Activated CD8-positive, alpha-beta memory T cell treated with anti-CD3 and anti-CD28 coated beads, Interleukin-2, amount 50 U/mL, for 1 hour (primary cell): ENCODE results near the gene MAMDC4.
"Not testable (repeated sequence)": the region's sequence is repeated elsewhere in the genome, so short reads cannot be mapped to it uniquely, and the experiment has no call there.

ENCODE experiments used
- DNase-seq: peaks from one replicate; pipeline ENCODE4 v3.0.0-alpha.2; 2020; ENCODE audit errors: extremely low read depth

The MAMDC4 gene

DNA sequence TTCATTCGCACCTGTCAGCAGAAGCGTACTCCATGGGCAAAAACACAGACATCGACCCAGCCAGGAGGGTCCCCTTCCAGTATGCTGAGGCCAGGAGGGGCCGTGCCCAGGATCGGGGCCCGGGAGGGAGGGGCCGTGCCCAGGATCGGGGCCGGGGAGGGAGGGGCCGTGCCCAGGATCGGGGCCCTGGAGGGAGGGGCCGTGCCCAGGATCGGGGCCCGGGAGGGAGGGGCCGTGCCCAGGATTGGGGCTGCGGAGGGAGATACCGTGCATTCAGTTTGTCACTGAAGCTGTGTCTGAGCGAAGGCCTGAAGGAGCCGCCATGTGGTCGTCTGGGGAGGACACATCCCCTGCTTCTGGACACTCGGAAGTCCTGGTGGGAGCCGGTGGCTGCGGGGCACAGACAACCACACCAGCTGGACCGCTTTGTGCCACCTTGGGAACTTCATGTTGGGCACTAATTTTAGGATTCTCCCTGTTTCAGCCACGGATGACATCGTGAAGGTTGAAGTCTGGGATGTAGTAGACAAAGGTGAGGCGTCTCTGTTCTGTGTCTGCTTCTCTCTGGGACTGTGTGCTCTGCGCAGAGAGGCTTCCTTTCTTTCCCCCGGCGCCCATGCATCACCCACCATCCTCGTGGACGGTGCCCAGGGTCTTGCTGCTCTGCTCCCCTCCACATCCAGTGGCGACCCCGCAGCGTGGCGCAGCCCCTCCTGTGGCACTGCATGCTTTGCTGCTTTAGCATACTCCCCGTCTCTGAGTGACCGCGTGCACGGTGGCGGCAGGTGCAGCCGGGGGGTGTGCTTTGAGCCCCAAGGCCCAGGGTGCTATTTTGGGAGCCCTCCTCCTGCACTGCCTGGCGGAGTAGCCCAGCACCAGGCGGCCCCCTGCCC is 26.6 kb upstream of the MAMDC4 start:
- no peak for DNase-seq

GRCh38 chr9:136826188-136826541 is 26.0 kb upstream of the MAMDC4 start:
- DNase-seq: no peak

GRCh38 chr9:136826703-136827582 is 25.2 kb upstream of the MAMDC4 start:
- DNase-seq: no peak

DNA sequence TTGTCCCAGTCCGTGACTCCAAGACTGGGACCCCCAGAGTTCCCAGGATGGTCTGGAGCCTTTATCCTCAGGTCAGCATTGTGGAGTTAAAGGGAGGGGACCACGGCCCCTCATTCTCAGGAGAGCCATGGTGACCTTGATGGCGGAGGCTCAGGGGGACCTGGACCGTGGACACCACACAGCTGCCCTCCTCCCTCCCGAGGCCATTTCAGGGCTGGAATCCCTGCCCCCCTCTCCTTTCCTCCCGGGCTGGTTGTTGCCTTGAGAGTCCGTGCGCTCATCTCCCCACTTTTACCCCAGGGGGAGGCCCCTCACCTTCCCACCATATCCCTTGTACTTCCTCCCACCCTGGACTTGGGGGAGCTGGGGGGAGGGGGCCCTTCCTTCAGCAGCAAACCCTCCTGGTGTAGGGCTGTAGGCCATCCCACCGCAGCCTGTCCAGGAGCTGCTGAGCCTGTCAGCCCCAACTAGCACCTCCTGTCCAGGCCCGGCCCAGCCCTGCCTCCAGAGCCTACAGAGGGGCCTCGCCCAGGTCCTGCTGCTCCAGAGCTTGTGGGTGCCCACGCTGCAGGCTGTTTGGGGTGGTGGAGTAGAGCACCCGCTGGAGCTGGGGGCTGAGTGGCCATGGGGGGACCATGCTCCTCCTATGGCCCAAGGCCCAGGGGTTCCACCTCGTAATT is 24.2 kb upstream of the MAMDC4 start:
- DNase-seq: no peak

GRCh38 chr9:136828474-136829140 is 23.5 kb upstream of the MAMDC4 start:
- no peak for DNase-seq

DNA sequence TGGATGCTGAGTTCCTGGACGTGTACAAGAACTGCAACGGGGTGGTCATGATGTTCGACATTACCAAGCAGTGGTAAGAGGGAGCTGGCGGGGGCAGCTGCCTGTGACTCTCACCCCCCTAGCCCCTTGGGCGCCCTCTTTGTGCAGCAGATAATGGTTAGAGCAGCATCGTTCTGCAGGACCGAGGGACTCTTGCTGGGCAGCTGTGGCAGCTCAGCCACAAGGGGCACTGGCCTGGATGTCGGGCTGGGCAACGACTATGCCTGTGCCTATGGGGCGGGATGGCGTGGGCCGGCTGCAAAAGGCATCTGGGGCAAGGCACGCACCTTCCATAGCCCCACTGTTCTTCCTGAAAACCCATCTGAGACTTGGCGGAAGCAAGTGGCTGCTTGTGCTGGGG is 22.7 kb upstream of the MAMDC4 start:
- DNase-seq: no peak

DNA sequence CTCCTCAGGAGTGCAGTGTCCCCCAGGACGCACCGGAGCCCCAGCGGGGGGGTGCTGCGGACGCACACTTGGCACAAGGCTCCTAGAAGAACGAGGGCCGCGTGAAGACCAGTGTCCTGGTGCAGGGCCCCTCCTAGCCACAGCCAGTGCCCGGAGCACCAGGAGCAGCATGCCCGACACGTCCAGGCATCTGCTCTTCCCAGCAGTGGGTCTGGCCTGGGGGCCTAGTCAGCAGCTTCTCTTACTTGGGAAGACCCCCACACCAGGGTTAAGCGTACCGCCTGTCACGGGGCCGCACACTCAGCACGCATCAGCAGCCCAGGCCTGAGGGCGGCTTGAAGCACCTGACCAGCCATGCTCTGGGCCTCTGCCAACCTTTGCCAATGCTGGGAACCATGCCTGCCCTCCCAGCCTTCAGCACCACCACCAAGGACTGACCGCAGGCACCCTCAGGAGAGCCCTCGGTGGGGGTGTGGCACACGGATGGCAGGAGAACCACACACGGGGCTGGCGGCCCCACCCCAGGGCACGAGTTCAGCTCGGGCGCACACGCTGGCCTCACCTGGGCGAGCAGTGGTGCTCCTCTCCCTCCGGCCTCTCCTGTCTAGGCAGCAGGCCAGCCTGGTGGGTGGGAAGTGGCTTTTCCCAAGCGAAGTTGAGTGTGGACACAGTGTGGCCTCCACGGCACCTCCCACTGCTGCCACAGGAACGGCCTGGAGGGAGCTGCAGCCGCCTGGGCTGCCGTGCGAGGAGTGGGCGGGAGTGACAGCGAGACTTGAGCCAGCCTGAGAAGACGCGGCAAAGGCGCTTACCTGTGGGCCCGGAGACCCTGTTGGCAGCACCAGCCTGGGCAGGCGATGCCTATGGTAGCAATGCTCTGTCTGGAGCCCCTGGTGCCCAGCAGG is 21.9 kb upstream of the MAMDC4 start:
- DNase-seq: no peak

GRCh38 chr9:136831002-136831719 is 21.0 kb upstream of the MAMDC4 start:
- no peak for DNase-seq

- DNase-seq: no peak
Measured at GRCh38 chr9:136831720-136832104, 20.4 kb upstream of the MAMDC4 start.

- no peak for DNase-seq
Measured at GRCh38 chr9:136832581-136832980, 19.6 kb upstream of the MAMDC4 start.

GRCh38 chr9:136833381-136834048 is 18.6 kb upstream of the MAMDC4 start:
- DNase-seq: not testable (repeated sequence)

DNA sequence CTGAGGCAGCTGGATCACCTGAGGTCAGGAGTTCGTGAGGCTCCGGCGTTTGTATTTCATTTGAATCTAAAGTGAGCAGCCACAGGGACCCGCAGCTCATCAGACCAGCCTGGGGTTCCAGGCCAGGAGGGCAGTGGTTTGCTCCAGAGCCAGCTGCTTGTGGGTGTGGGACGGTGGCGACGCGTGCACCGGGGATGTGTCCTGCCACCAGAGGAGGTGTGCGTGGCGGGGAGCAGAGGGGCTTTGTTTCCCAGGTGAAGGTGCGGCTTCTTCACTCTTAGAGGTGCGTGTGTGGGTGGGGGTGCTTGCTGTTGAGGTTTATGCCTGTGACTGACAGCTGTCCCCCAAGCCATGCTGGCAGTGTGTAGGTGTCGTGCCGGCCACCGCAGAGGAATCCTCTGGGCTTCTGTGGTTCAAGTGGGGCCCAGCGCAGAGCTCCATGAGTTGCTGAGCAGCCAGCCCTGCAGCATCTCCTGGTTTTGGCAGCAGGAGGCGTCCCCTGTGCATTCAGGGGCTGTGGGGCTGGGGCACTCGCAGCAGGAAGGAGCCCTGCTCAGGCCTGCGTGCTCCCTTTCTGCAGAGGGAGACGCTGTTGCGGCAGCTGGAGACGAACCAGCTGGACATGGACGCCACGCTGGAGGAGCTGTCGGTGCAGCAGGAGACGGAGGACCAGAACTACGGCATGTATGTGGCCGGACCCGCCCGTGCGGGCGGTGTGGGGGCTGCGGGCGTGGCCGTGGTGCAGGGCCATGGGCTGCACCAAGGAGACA is 16.8 kb upstream of the MAMDC4 start:
- DNase-seq: no peak

DNA sequence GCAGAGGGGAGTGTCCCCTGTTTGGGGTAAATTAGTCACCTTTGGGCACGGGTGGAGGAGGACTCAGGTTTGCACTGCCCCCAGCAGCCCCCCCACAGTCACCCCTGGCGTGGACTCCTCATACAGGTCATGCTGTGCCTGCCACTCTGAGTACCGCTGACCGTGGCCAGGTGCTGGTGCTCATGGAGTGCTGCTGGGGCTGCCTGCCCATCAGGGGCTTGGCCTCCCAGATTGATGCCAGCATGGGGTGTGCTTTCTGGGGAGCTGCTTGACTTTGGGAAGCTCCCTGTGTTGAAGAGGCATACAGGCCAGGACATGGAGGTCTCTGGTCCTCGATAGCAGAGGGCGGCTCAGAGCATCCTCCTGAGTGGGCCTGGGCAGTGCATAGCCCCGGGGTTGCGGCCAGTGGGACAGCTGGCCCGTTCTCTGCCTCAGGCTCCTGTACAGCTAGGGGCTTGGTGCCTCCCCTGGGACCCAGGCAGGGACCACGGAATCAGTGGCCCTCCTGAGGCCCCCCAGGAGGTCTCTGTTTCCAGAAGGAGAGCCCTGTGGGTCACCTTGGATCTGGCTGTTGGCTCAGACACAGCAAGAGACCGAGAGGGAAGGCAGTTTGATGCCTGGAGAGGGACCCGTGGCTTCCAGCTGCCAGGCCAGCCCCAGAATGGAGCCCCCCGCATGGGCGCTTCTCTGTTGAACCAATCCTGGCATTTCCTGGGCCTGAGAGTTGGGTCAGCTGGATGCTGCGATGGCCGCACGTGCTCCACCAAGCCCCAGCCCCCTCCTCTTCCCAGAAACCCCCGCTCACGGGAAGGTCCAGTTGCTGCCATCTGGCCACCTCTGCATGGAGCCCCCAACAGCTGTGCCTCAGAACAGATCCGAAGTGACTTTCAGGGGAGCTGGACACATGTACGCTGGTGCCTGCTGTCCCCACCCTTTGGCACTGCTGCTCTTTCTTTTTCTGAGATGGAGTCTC is 15.9 kb upstream of the MAMDC4 start:
- no peak for DNase-seq

DNA sequence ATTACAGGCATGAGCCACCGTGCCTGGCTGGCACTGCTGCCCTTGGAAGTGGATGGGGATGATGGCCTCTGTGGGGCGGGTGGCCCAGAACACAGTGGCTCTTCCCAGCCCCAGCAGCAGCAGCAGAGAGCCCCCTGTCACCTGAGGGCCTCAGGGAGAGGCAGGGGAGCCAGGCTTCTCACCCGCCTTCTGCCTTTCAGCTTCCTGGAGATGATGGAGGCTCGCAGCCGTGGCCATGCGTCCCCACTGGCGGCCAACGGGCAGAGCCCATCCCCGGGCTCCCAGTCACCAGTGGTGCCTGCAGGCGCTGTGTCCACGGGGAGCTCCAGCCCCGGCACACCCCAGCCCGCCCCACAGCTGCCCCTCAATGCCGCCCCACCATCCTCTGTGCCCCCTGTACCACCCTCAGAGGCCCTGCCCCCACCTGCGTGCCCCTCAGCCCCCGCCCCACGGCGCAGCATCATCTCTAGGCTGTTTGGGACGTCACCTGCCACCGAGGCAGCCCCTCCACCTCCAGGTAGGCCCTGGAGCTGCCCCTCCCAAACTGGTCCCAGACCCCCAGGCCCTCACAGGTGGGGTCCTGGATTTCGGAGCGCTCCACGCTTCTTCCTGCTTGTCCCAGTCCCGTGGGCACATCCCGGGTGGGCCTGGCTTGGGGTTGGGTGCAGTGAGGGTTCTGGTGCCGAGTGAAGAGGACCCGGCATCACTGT is 14.8 kb upstream of the MAMDC4 start:
- DNase-seq: no peak

DNA sequence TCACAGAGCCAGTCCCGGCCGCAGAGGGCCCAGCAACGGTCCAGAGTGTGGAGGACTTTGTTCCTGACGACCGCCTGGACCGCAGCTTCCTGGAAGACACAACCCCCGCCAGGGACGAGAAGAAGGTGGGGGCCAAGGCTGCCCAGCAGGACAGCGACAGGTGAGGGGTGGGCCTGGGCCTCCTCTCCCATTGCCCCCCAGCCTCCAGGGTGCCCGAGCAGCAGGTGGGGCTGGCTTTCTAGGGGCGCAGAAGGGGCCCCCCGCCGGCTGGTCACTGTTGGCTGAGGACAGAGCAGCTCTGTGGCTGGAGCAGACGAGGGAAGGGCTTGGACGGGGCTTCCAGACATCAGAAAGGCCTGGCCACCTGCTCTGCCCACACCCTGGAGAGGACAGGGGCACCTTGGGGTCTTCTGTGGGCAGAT is 14.3 kb upstream of the MAMDC4 start:
- not testable (repeated sequence) for DNase-seq

DNA sequence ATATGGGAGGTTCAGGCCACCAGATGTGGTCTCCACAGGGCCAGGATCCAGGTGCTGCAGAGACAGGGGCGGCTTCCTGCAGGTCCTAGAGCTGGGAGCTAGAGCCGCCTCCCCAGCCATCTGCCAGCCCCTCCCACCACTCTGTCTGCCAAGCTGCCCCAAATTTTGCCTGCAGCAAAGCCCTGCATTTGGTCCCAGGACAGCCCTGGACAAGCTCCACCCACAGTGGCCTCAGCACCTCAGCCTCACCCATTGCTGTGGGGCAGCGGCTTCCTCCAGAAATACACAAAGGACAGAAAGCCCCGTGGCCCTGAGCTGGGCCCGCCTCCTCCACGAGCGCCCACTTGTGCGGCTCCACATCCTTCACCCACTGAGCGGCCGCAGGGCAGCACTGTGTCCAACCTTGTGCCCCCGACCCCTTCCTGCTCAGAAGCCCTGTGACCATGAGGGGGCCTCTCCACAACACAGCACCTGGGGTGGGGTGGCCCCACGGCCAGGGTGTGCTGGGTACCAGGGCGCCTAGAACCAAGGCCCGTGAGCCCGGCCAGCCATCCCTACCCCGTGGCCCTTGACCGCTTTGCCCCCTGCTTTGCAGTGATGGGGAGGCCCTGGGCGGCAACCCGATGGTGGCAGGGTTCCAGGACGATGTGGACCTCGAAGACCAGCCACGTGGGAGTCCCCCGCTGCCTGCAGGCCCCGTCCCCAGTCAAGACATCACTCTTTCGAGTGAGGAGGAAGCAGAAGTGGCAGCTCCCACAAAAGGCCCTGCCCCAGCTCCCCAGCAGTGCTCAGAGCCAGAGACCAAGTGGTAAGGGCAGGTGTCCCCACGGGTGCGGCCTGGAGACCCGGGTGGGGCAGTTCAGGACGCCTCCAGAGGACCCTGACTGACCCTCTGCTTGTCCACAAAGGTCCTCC is 13.6 kb upstream of the MAMDC4 start:
- DNase-seq: no peak
